ENCODE measurements around the gene DHX8. TPM values are rescaled to one million over a fixed set of nuclear protein-coding genes. Genes with fewer than 3 reads are reported as not detected.

DHX8 gene
- total RNA-seq, 1 experiment from 2014 or later = 54.1 TPM

DNA sequence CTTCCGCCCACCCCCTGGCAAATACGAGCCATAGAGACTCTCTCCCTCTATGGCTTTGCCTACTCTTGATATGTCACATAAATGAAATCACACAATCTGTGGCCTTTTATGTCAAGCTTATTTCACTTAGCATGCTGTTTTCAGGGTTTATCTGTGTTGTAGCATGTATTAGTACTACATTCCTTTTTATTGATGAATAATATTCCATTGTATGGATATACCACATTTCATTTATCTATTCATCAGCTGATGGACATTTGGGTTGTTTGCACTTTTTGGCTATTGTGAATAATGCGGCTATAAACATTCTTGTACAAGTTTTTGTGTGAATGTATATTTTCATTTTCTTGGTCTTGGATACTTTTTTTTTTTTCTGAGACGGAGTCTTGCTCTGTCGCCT, 37.0 kb upstream of the DHX8 start:
- Histone ChIP-seq H2AK5ac (ENCODE audit: insufficient read length, low read length) (no peak overlapping the region), H2BK5ac (ENCODE audit: insufficient read length, low read length) (no peak overlapping the region), H2BK120ac (ENCODE audit: low read depth, low read length, poor library complexity, severe bottlenecking) (no peak overlapping the region), H3K56ac (ENCODE audit: insufficient read length, low read depth, low read length) (no peak overlapping the region), H2AFZ (ENCODE audit: low read length) (no peak overlapping the region), H3K27me3 (ENCODE audit: insufficient read depth, low read length) (no peaks in the 10 kb centered on the region), H4K5ac (ENCODE audit: insufficient read length, low read depth, low read length) (no peak overlapping the region), H3K9me3 (ENCODE audit: control insufficient read depth, low read depth, low read length) (no peaks in the 10 kb centered on the region), H4K20me1 (ENCODE audit: control insufficient read depth, insufficient read depth, insufficient read length) (no peaks in the 10 kb centered on the region), H2BK15ac (ENCODE audit: low read depth, low read length) (no peak overlapping the region), H3K27ac (ENCODE audit: insufficient read length, low read depth, low read length) (no peak overlapping the region), H3K23me2 (ENCODE audit: insufficient read length, low read depth, low read length, poor library complexity, severe bottlenecking) (no peaks in the 10 kb centered on the region), H3K79me2 (ENCODE audit: insufficient read depth, low read length) (no peaks in the 10 kb centered on the region), H3K9ac (ENCODE audit: extremely low read depth, insufficient read length, low read length) (no peak overlapping the region), H3K4ac (ENCODE audit: low read depth, low read length) (no peak overlapping the region), H3K23ac (ENCODE audit: insufficient read length, low read depth, low read length) (no peak overlapping the region), H3K18ac (ENCODE audit: insufficient read length, low read depth, low read length) (no peak overlapping the region), H2BK12ac (ENCODE audit: insufficient read length, low read depth, low read length) (no peak overlapping the region), H3K79me1 (ENCODE audit: insufficient read depth, low read depth, low read length, poor library complexity, severe bottlenecking) (no peaks in the 10 kb centered on the region), H3K4me2 (ENCODE audit: insufficient read depth, insufficient read length, low read length) (no peak overlapping the region), H3K4me1 (ENCODE audit: insufficient read depth, low read length) (no peaks in the 10 kb centered on the region), H4K91ac (ENCODE audit: insufficient read length, low read depth, low read length) (no peak overlapping the region), H2BK20ac (ENCODE audit: low read depth, low read length, poor library complexity, severe bottlenecking) (no peak overlapping the region), H3T11ph (ENCODE audit: low read length) (no peak overlapping the region), H4K8ac (replicated peaks; ENCODE audit: insufficient read length, low read depth, low read length) (no peak overlapping the region), H3K14ac (ENCODE audit: insufficient read depth, low read length) (no peak overlapping the region)
- Mint-ChIP-seq H3K4me3 (no peak overlapping the region), H3K36me3 (ENCODE audit: insufficient read depth in 1 of 3, low read depth in 3 of 3) (peaks cover 0 to 13% (median 6%) of the 10 kb centered on the region in 3 experiments; a peak in 4 of 7 replicates), H3K9me3 (peaks cover 13 to 14% of the 10 kb centered on the region in 2 experiments), H3K27me3 (ENCODE audit: low read depth) (peaks cover 2% of the 10 kb centered on the region; the same call in 1 of the 2 replicates), H3K4me1 (peaks cover 5 to 6% of the 10 kb centered on the region in 2 experiments; a peak in 2 of 4 replicates), H3K27ac (no peak overlapping the region)
- no peak for DNase-seq
- no CpG with 5 or more reads among the region's 5 CpGs for WGBS (ENCODE audit: extremely low coverage, insufficient read length, low lambda C conversion rate)
- TF ChIP-seq, protein P1, sequence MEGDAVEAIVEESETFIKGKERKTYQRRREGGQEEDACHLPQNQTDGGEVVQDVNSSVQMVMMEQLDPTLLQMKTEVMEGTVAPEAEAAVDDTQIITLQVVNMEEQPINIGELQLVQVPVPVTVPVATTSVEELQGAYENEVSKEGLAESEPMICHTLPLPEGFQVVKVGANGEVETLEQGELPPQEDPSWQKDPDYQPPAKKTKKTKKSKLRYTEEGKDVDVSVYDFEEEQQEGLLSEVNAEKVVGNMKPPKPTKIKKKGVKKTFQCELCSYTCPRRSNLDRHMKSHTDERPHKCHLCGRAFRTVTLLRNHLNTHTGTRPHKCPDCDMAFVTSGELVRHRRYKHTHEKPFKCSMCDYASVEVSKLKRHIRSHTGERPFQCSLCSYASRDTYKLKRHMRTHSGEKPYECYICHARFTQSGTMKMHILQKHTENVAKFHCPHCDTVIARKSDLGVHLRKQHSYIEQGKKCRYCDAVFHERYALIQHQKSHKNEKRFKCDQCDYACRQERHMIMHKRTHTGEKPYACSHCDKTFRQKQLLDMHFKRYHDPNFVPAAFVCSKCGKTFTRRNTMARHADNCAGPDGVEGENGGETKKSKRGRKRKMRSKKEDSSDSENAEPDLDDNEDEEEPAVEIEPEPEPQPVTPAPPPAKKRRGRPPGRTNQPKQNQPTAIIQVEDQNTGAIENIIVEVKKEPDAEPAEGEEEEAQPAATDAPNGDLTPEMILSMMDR (conservative IDR thresholded peaks at IDR 0.05) = no peak

Measured in H9 (cell line).